Measurements from ENCODE around the gene SNAPC4. TPM values are rescaled to one million over a fixed set of nuclear protein-coding genes. Genes with fewer than 3 reads are reported as not detected.

The SNAPC4 gene
- total RNA-seq, 4 donors from 2014 or later = 6.0 to 14.5 (median 10.1) TPM

DNA sequence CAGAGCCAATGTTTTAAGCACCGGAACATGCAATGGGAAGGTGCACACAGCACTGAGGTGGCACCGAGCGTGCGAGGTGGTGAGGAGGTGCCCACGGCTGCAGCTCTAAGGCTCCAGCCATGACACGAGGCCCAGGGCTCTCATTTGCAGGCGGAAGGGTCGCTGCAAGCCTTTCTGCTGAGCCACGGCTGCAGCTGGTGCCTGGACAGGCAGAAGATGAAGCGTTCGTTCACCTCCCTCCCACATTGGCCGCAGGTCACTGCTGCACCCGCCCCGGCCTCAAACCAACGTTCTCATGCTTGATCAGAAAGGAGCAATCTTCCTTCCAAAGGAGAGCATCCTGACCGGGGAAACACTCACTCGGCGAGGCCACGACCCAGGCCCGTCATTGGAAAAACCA is 44.1 kb upstream of the SNAPC4 start:
- DNase-seq = no peak
- Histone ChIP-seq H3K27me3 (no peaks in the 10 kb centered on the region), H3K27ac (no peak overlapping the region), H3K36me3 (peaks cover 0 to 59% (median 23%) of the 10 kb centered on the region in 4 donors), H3K4me3 (no peak overlapping the region), H3K4me1 (peaks cover 4 to 6% (median 5%) of the 10 kb centered on the region in 4 donors), H3K9me3 (no peaks in the 10 kb centered on the region)
- TF ChIP-seq POLR2A (IDR thresholded peaks at IDR 0.05) (no peak), POLR2AphosphoS5 (IDR thresholded peaks at IDR 0.05) (no peak), EP300 (IDR thresholded peaks at IDR 0.05; ENCODE audit: low read depth) (no peak)
- TF ChIP-seq, protein P1, sequence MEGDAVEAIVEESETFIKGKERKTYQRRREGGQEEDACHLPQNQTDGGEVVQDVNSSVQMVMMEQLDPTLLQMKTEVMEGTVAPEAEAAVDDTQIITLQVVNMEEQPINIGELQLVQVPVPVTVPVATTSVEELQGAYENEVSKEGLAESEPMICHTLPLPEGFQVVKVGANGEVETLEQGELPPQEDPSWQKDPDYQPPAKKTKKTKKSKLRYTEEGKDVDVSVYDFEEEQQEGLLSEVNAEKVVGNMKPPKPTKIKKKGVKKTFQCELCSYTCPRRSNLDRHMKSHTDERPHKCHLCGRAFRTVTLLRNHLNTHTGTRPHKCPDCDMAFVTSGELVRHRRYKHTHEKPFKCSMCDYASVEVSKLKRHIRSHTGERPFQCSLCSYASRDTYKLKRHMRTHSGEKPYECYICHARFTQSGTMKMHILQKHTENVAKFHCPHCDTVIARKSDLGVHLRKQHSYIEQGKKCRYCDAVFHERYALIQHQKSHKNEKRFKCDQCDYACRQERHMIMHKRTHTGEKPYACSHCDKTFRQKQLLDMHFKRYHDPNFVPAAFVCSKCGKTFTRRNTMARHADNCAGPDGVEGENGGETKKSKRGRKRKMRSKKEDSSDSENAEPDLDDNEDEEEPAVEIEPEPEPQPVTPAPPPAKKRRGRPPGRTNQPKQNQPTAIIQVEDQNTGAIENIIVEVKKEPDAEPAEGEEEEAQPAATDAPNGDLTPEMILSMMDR (IDR thresholded peaks at IDR 0.05) = no peak
- in situ Hi-C loops (cut with MboI; ENCODE audit: low pct_ligation_motif_present in 1 of 4, low pct_unique_long_range_greater_than_20kb in 1 of 4, low sequenced_read_pairs in 3 of 4) (no loop called here), intact Hi-C loops (cut with DNase I; ENCODE audit: low total_unique reads) (no loop called here)
- 92 to 100% methylated on average over 1 to 20 of the region's 20 CpGs for WGBS, 2 donors (ENCODE audit: low coverage in 1 of 2)

DNA sequence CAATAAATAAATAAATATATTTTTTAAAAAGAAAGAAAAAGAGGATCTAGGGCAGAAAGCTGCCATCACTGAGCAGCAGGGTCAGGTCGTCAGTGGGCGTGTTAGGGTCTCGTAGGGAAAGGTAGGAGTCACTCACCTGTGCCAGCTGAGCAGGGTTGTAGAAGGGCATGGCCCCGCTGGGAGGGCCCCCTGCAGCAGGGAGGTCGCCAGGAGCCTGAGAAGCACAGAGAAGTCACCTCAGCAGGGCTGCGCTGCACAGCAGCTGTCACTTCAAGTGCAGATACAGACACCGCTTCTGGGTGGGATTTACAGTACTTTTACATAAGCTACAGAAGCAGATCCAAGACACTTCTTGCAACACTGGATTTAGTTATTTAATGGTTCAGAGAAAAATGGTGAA is 43.7 kb upstream of the SNAPC4 start:
- 90 to 98% methylated on average over 6 to 7 of the region's 7 CpGs for WGBS, 2 donors (ENCODE audit: low coverage in 1 of 2)
- intact Hi-C loops (cut with DNase I; ENCODE audit: low total_unique reads) (no loop called here), in situ Hi-C loops (cut with MboI; ENCODE audit: low pct_ligation_motif_present in 1 of 4, low pct_unique_long_range_greater_than_20kb in 1 of 4, low sequenced_read_pairs in 3 of 4) (no loop called here)
- peaks cover 0 to 56% (median 21%) of the 10 kb centered on the region in 4 donors for H3K36me3 ChIP-seq
- peaks cover 5 to 9% (median 8%) of the 10 kb centered on the region in 4 donors for H3K4me1 ChIP-seq
- no peaks in the 10 kb centered on the region for H3K9me3 ChIP-seq
- TF ChIP-seq EP300 (IDR thresholded peaks at IDR 0.05; ENCODE audit: low read depth) (no peak), POLR2A (IDR thresholded peaks at IDR 0.05) (no peak), POLR2AphosphoS5 (IDR thresholded peaks at IDR 0.05) (no peak)
- TF ChIP-seq, protein P1 (IDR thresholded peaks at IDR 0.05) = no peak
- H3K27ac ChIP-seq = no peak overlapping the region
- no peak overlapping the region for H3K4me3 ChIP-seq
- H3K27me3 ChIP-seq = no peaks in the 10 kb centered on the region
- DNase-seq = no peak

DNA sequence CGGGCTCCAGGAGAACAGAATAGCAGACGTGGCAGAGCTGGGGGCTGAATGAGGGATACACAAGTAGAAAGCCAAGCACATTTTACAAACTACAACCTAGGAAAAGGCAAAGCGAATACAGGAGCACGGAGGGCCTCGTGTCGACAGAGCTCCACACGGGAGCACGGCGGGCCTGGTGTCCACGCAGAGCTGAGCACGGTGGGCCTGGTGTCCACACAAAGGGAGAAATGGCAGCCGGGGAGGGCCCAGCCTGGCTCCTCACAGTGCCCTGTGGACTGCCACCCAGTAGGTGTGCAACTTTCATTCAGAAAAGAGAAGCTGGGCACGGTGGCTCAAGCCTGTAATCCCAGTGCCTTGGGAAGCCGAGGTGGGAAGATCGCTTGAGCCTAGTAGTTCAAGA is 43.1 kb upstream of the SNAPC4 start:
- 91 to 96% methylated on average over 4 to 15 of the region's 15 CpGs for WGBS, 2 donors (ENCODE audit: low coverage in 1 of 2)

DNA sequence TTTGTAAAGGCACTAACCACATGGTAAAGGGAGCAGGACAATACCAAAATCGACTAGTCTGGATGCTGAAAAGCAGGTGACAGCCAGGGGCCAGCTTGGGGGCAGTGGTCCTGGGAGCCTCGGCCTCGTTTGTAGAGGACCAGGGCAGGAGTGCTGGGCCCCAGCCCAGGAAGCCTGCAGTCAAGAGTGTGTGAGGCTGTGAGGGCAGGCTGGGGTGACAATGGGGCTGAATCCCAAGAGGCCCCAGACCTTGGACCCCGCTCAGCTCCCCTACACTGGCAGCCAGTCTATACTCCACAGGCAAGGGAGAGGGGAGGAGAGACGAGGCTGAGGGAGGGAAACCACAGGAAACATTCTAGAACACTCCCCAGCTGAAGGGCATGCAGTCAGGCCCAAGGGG is 42.3 kb upstream of the SNAPC4 start:
- no peak for TF ChIP-seq POLR2AphosphoS5 (IDR thresholded peaks at IDR 0.05)
- no peak for TF ChIP-seq EP300 (IDR thresholded peaks at IDR 0.05; ENCODE audit: low read depth)
- no peak for TF ChIP-seq POLR2A (IDR thresholded peaks at IDR 0.05)
- TF ChIP-seq, protein P1 (IDR thresholded peaks at IDR 0.05) = no peak
- Histone ChIP-seq H3K4me1 (peaks cover 16 to 23% (median 22%) of the 10 kb centered on the region in 4 donors), H3K27ac (no peak overlapping the region), H3K36me3 (peaks cover 0 to 42% (median 16%) of the 10 kb centered on the region in 4 donors), H3K4me3 (no peak overlapping the region), H3K9me3 (no peaks in the 10 kb centered on the region), H3K27me3 (no peaks in the 10 kb centered on the region)
- 87% methylated on average over 5 of the region's 5 CpGs; no CpG with 5 or more reads in 1 of the 2 donors for WGBS, 2 donors (ENCODE audit: low coverage in 1 of 2)
- intact Hi-C loops (cut with DNase I; ENCODE audit: low total_unique reads) (no loop called here), in situ Hi-C loops (cut with MboI; ENCODE audit: low pct_ligation_motif_present in 1 of 4, low pct_unique_long_range_greater_than_20kb in 1 of 4, low sequenced_read_pairs in 3 of 4) (no loop called here)
- DNase-seq = no peak

More for the DNA sequence above, 43.1 kb upstream of the SNAPC4 start:
- Histone ChIP-seq H3K4me1 (peaks cover 8 to 15% (median 14%) of the 10 kb centered on the region in 4 donors), H3K27ac (no peak overlapping the region), H3K9me3 (no peaks in the 10 kb centered on the region), H3K4me3 (no peak overlapping the region), H3K27me3 (no peaks in the 10 kb centered on the region), H3K36me3 (peaks cover 0 to 50% (median 20%) of the 10 kb centered on the region in 4 donors)
- TF ChIP-seq, protein P1 (IDR thresholded peaks at IDR 0.05) = no peak
- TF ChIP-seq POLR2AphosphoS5 (IDR thresholded peaks at IDR 0.05) = no peak
- no peak for TF ChIP-seq EP300 (IDR thresholded peaks at IDR 0.05; ENCODE audit: low read depth)
- no peak for TF ChIP-seq POLR2A (IDR thresholded peaks at IDR 0.05)
- no peak for DNase-seq
- intact Hi-C loops (cut with DNase I; ENCODE audit: low total_unique reads) = no loop called here
- in situ Hi-C loops (cut with MboI; ENCODE audit: low pct_ligation_motif_present in 1 of 4, low pct_unique_long_range_greater_than_20kb in 1 of 4, low sequenced_read_pairs in 3 of 4) = no loop called here

Measured in transverse colon (tissue), 4 donors.